DND-41 (cell line): ENCODE measurements around the gene HOXC10.

Source experiments
- ATAC-seq: fragments of 200-7000 bp; cut with Tn5 transposase; 3 replicates; pipeline ENCODE4 v1.9.1; 2021; ENCODE audit warnings: low read depth; ENCODE audit not compliant: insufficient read depth
- DNase-seq: peaks from one replicate; pipeline ENCODE4 v3.0.0-alpha.2; 2020
- H2AFZ ChIP-seq: 2 replicates; pipeline ENCODE4 v1.6.0; 2012; ENCODE audit warnings: low read depth, low read length
- H3K27ac ChIP-seq: 2 replicates; pipeline ENCODE4 v1.5.1; 2012; ENCODE audit warnings: low read length, inconsistent platforms
- H3K27me3 ChIP-seq: fragments of 200-600 bp; sonication (generic); 2 replicates; pipeline ENCODE4 v1.6.0; 2012; ENCODE audit warnings: low read length, mild to moderate bottlenecking, inconsistent platforms; ENCODE audit not compliant: insufficient read depth, poor library complexity
- H3K36me3 ChIP-seq: 2 replicates; pipeline ENCODE4 v1.5.1; 2012; ENCODE audit warnings: low read length, inconsistent platforms; ENCODE audit not compliant: insufficient read depth
- H3K4me1 ChIP-seq: 2 replicates; pipeline ENCODE4 v1.5.1; 2012; ENCODE audit warnings: mild to moderate bottlenecking, low read length; ENCODE audit not compliant: insufficient read depth
- H3K4me2 ChIP-seq: 2 replicates; pipeline ENCODE4 v1.6.0; 2012; ENCODE audit warnings: mild to moderate bottlenecking, moderate library complexity, low read length, inconsistent platforms; ENCODE audit not compliant: insufficient read depth
- H3K4me3 ChIP-seq, 2 experiments: fragments of 200-600 bp in 1 of 2; shearing (Covaris generic) in 1 of 2; 2 replicates each; pipeline ENCODE4 v1.5.1; 2012 to 2016; ENCODE audit warnings: inconsistent platforms in 2 of 2, low read length in 2 of 2, mild to moderate bottlenecking in 2 of 2, low read depth in 1 of 2, moderate library complexity in 1 of 2
- H3K79me2 ChIP-seq: 2 replicates; pipeline ENCODE4 v1.6.0; 2012; ENCODE audit warnings: low read length, inconsistent platforms; ENCODE audit not compliant: insufficient read depth
- H3K9ac ChIP-seq: 2 replicates; pipeline ENCODE4 v1.6.0; 2012; ENCODE audit warnings: low read depth, mild to moderate bottlenecking, inconsistent platforms, low read length, moderate library complexity
- H3K9me3 ChIP-seq: 2 replicates; pipeline ENCODE4 v1.5.1; 2012; ENCODE audit warnings: low read length, moderate library complexity, mild to moderate bottlenecking, inconsistent platforms; ENCODE audit not compliant: insufficient read depth, severe bottlenecking
- H4K20me1 ChIP-seq: 2 replicates; pipeline ENCODE4 v1.6.0; 2012; ENCODE audit warnings: low read length; ENCODE audit not compliant: insufficient read depth
- EZH2 ChIP-seq: IDR thresholded peaks from 3 replicates; pipeline ENCODE4 v1.6.1; 2012; ENCODE audit warnings: borderline replicate concordance, low read depth, mild to moderate bottlenecking, moderate library complexity, low read length, inconsistent platforms; ENCODE audit not compliant: severe bottlenecking
- TF ChIP-seq, protein P1 (sequence below): IDR thresholded peaks from 2 replicates; pipeline ENCODE4 v1.5.1; 2012; ENCODE audit warnings: borderline replicate concordance, low read length, moderate library complexity, mild to moderate bottlenecking; ENCODE audit not compliant: poor library complexity, severe bottlenecking; ENCODE audit errors: extremely low read depth

Gene HOXC10

DNA sequence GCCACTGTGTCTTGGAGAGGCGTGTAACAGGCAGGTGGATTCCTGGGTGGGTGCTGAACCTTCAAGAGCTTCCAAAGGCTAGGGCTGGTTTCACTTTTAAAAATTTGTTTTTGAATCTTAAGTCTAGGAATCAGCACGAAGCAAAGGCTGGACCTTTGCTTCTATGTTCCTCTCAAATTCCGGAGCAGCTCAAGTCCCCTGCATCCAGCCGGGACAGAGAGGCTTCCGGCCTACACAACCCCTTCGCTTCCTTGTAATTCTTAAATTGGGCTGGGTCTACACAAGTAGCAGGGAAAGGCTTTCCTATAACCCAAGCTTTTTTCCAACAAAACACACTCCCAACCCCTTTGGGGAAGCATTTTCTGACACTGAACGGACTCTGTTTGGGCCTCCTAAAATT lies 21.9 kb upstream of the HOXC10 start:
- Histone ChIP-seq H3K4me3 (no peak overlapping the region), H3K4me1 (0 out of 2 replicates have a peak, but pooled peaks cover 2% of the 10 kb centered on the region), H3K4me2 (no peak overlapping the region), H3K79me2 (no peaks in the 10 kb centered on the region), H3K27ac (no peak overlapping the region), H3K27me3 (peaks cover 61% of the 10 kb centered on the region), H2AFZ (no peak overlapping the region), H3K36me3 (no peaks in the 10 kb centered on the region), H3K9ac (no peak overlapping the region), H3K9me3 (no peaks in the 10 kb centered on the region), H4K20me1 (no peaks in the 10 kb centered on the region)
- ATAC-seq (no peak), DNase-seq (no peak)
- TF ChIP-seq, protein P1, sequence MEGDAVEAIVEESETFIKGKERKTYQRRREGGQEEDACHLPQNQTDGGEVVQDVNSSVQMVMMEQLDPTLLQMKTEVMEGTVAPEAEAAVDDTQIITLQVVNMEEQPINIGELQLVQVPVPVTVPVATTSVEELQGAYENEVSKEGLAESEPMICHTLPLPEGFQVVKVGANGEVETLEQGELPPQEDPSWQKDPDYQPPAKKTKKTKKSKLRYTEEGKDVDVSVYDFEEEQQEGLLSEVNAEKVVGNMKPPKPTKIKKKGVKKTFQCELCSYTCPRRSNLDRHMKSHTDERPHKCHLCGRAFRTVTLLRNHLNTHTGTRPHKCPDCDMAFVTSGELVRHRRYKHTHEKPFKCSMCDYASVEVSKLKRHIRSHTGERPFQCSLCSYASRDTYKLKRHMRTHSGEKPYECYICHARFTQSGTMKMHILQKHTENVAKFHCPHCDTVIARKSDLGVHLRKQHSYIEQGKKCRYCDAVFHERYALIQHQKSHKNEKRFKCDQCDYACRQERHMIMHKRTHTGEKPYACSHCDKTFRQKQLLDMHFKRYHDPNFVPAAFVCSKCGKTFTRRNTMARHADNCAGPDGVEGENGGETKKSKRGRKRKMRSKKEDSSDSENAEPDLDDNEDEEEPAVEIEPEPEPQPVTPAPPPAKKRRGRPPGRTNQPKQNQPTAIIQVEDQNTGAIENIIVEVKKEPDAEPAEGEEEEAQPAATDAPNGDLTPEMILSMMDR = no peak
- no peak for TF ChIP-seq EZH2

- 0 out of 2 replicates have a peak, but pooled peaks cover 2% of the 10 kb centered on the region for H3K4me1 ChIP-seq
- H3K9ac ChIP-seq = no peak overlapping the region
- H4K20me1 ChIP-seq = no peaks in the 10 kb centered on the region
- peaks cover 59% of the 10 kb centered on the region for H3K27me3 ChIP-seq
- no peak overlapping the region for H3K27ac ChIP-seq
- H3K79me2 ChIP-seq = no peaks in the 10 kb centered on the region
- no peak overlapping the region for H2AFZ ChIP-seq
- H3K36me3 ChIP-seq = no peaks in the 10 kb centered on the region
- no peak overlapping the region for H3K4me3 ChIP-seq
- H3K4me2 ChIP-seq = no peak overlapping the region
- TF ChIP-seq, protein P1 = no peak
- TF ChIP-seq EZH2 = no peak
- H3K9me3 ChIP-seq = no peaks in the 10 kb centered on the region
- DNase-seq = no peak
- ATAC-seq = no peak
Measured at GRCh38 chr12:53963434-53964314, 21.3 kb upstream of the HOXC10 start.

DNA sequence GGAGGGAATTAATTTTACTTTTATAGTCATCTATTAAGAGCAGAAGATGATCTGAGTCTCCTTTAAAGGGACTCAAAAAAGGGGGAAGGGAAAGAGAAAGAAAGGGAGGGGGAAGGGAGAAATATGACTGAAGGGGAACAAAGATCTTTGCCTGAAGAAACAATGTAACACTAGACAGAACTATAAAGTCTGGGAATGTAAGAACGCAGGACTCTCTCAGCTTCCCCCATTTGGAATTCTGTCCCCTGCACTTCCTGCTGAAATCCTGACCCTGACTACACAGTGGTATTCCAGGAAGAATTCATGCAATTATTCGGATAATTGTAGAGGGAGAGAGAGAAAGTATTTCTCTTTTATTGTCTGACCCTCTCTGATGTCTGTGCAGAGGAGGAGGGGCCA lies 20.6 kb upstream of the HOXC10 start:
- H3K4me2 ChIP-seq = no peak overlapping the region; the same call in 1 of the 2 replicates
- H3K4me3 ChIP-seq = no peak overlapping the region
- H3K9me3 ChIP-seq = no peaks in the 10 kb centered on the region
- ATAC-seq = no peak
- no peak overlapping the region for H3K9ac ChIP-seq
- H3K36me3 ChIP-seq = no peaks in the 10 kb centered on the region
- peaks cover 63% of the 10 kb centered on the region for H3K27me3 ChIP-seq
- H4K20me1 ChIP-seq = no peaks in the 10 kb centered on the region
- H2AFZ ChIP-seq = no peak overlapping the region
- no peak for DNase-seq
- H3K79me2 ChIP-seq = no peaks in the 10 kb centered on the region
- TF ChIP-seq EZH2 = no peak
- TF ChIP-seq, protein P1 = no peak
- 0 out of 2 replicates have a peak, but pooled peaks cover 2% of the 10 kb centered on the region for H3K4me1 ChIP-seq
- H3K27ac ChIP-seq = no peak overlapping the region
